Activated naive CD8-positive, alpha-beta T cell treated with anti-CD3 and anti-CD28 coated beads for 36 hours (primary cell): ENCODE measurements around the gene FSD1L. TPM values are rescaled to one million over a fixed set of nuclear protein-coding genes. Genes with fewer than 3 reads are reported as not detected.

Experiments
- DNase-seq: peaks from one replicate; pipeline ENCODE4 v3.0.0; 2021
- H3K27ac Mint-ChIP-seq: one replicate; pipeline ENCODE4 v1.8.0; 2022; ENCODE audit warnings: mild to moderate bottlenecking, moderate library complexity, mixed read lengths
- H3K27me3 Mint-ChIP-seq: one replicate; pipeline ENCODE4 v1.8.0; 2022; ENCODE audit warnings: mild to moderate bottlenecking, mixed read lengths
- H3K36me3 Mint-ChIP-seq: one replicate; pipeline ENCODE4 v1.8.0; 2021; ENCODE audit warnings: mild to moderate bottlenecking, mixed read lengths
- H3K4me1 Mint-ChIP-seq: one replicate; pipeline ENCODE4 v1.8.0; 2021; ENCODE audit warnings: mixed read lengths
- H3K4me3 Mint-ChIP-seq: one replicate; pipeline ENCODE4 v1.8.0; 2022; ENCODE audit warnings: mild to moderate bottlenecking, moderate library complexity, mixed read lengths
- H3K9me3 Mint-ChIP-seq: one replicate; pipeline ENCODE4 v1.8.0; 2022; ENCODE audit warnings: mixed read lengths
- total RNA-seq, 2 experiments: library from RNA; stranded (reverse); gene quantifications; one replicate each; pipeline ENCODE4 v1.2.3, GENCODE V29; 2021

Gene FSD1L
- total RNA-seq, 2 experiments from 2014 or later: 2.1 to 3.0 TPM

GRCh38 chr9:105449081-105449480 lies 1.2 kb downstream of the FSD1L start:
- Mint-ChIP-seq H3K36me3 (no peaks in the 10 kb centered on the region), H3K27me3 (peaks cover 9% of the 10 kb centered on the region), H3K9me3 (no peaks in the 10 kb centered on the region), H3K4me1 (peaks cover 12% of the 10 kb centered on the region), H3K4me3 (peak overlapping the region; percentile 76), H3K27ac (no peak overlapping the region)
- no peak for DNase-seq

- Mint-ChIP-seq H3K4me1 (peaks cover 12% of the 10 kb centered on the region), H3K36me3 (no peaks in the 10 kb centered on the region), H3K27me3 (peaks cover 15% of the 10 kb centered on the region), H3K9me3 (no peaks in the 10 kb centered on the region), H3K4me3 (no peak overlapping the region), H3K27ac (no peak overlapping the region)
- no peak for DNase-seq
Observed at GRCh38 chr9:105452185-105452584, 4.4 kb downstream of the FSD1L start.

- H3K9me3 Mint-ChIP-seq: peaks cover 4% of the 10 kb centered on the region
- H3K4me3 Mint-ChIP-seq: no peak overlapping the region
- H3K36me3 Mint-ChIP-seq: peaks cover 9% of the 10 kb centered on the region
Observed at GRCh38 chr9:105455836-105456475, 8.1 kb downstream of the FSD1L start.

GRCh38 chr9:105457560-105458294 lies 9.9 kb downstream of the FSD1L start:
- no peak overlapping the region for H3K4me3 Mint-ChIP-seq
- H3K27ac Mint-ChIP-seq: no peak overlapping the region
- peaks cover 9% of the 10 kb centered on the region for H3K36me3 Mint-ChIP-seq
- H3K9me3 Mint-ChIP-seq: peaks cover 4% of the 10 kb centered on the region
- H3K4me1 Mint-ChIP-seq: no peaks in the 10 kb centered on the region
- H3K27me3 Mint-ChIP-seq: peaks cover 6% of the 10 kb centered on the region
- DNase-seq: no peak

More at GRCh38 chr9:105455836-105456475, 8.1 kb downstream of the FSD1L start:
- H3K4me1 Mint-ChIP-seq: no peaks in the 10 kb centered on the region
- no peak for DNase-seq
- peaks cover 6% of the 10 kb centered on the region for H3K27me3 Mint-ChIP-seq
- H3K27ac Mint-ChIP-seq: no peak overlapping the region

- Mint-ChIP-seq H3K36me3 (peaks cover 9% of the 10 kb centered on the region), H3K4me3 (no peak overlapping the region), H3K4me1 (no peaks in the 10 kb centered on the region), H3K27me3 (peaks cover 6% of the 10 kb centered on the region), H3K9me3 (peaks cover 4% of the 10 kb centered on the region), H3K27ac (no peak overlapping the region)
- no peak for DNase-seq
Observed at GRCh38 chr9:105458404-105458803, 10.6 kb downstream of the FSD1L start.

GRCh38 chr9:105459336-105459735 lies 11.5 kb downstream of the FSD1L start:
- Mint-ChIP-seq H3K4me3 (no peak overlapping the region), H3K27ac (no peak overlapping the region)
- no peak for DNase-seq

GRCh38 chr9:105466898-105467455 lies 19.1 kb downstream of the FSD1L start:
- H3K27me3 Mint-ChIP-seq: no peaks in the 10 kb centered on the region
- H3K36me3 Mint-ChIP-seq: peaks cover 4% of the 10 kb centered on the region
- H3K4me1 Mint-ChIP-seq: no peaks in the 10 kb centered on the region
- no peaks in the 10 kb centered on the region for H3K9me3 Mint-ChIP-seq
- no peak for DNase-seq
- H3K27ac Mint-ChIP-seq: no peak overlapping the region
- H3K4me3 Mint-ChIP-seq: no peak overlapping the region

More at GRCh38 chr9:105459336-105459735, 11.5 kb downstream of the FSD1L start:
- H3K9me3 Mint-ChIP-seq: peaks cover 4% of the 10 kb centered on the region
- H3K4me1 Mint-ChIP-seq: no peaks in the 10 kb centered on the region
- peaks cover 9% of the 10 kb centered on the region for H3K36me3 Mint-ChIP-seq
- H3K27me3 Mint-ChIP-seq: peaks cover 6% of the 10 kb centered on the region

- H3K9me3 Mint-ChIP-seq: no peaks in the 10 kb centered on the region
- peaks cover 4% of the 10 kb centered on the region for H3K36me3 Mint-ChIP-seq
- no peak overlapping the region for H3K4me3 Mint-ChIP-seq
- no peaks in the 10 kb centered on the region for H3K4me1 Mint-ChIP-seq
- H3K27ac Mint-ChIP-seq: no peak overlapping the region
- no peaks in the 10 kb centered on the region for H3K27me3 Mint-ChIP-seq
- no peak for DNase-seq
Observed at GRCh38 chr9:105468875-105469274, 21.0 kb downstream of the FSD1L start.

GRCh38 chr9:105473221-105473620 lies 25.4 kb downstream of the FSD1L start:
- no peaks in the 10 kb centered on the region for H3K9me3 Mint-ChIP-seq
- DNase-seq: no peak
- H3K27me3 Mint-ChIP-seq: no peaks in the 10 kb centered on the region
- H3K27ac Mint-ChIP-seq: no peak overlapping the region
- peaks cover 4% of the 10 kb centered on the region for H3K36me3 Mint-ChIP-seq
- no peak overlapping the region for H3K4me3 Mint-ChIP-seq
- no peaks in the 10 kb centered on the region for H3K4me1 Mint-ChIP-seq

- no peak overlapping the region for H3K4me3 Mint-ChIP-seq
- no peaks in the 10 kb centered on the region for H3K4me1 Mint-ChIP-seq
- no peak for DNase-seq
- H3K27ac Mint-ChIP-seq: no peak overlapping the region
- H3K27me3 Mint-ChIP-seq: no peaks in the 10 kb centered on the region
- no peaks in the 10 kb centered on the region for H3K36me3 Mint-ChIP-seq
- no peaks in the 10 kb centered on the region for H3K9me3 Mint-ChIP-seq
Observed at GRCh38 chr9:105475302-105475701, 27.5 kb downstream of the FSD1L start.

- Mint-ChIP-seq H3K27ac (no peak overlapping the region), H3K4me1 (no peaks in the 10 kb centered on the region), H3K4me3 (no peak overlapping the region), H3K27me3 (no peaks in the 10 kb centered on the region), H3K9me3 (no peaks in the 10 kb centered on the region), H3K36me3 (no peaks in the 10 kb centered on the region)
- DNase-seq: no peak
Observed at GRCh38 chr9:105479846-105480245, 32.0 kb downstream of the FSD1L start.

- Mint-ChIP-seq H3K9me3 (no peaks in the 10 kb centered on the region), H3K27ac (no peak overlapping the region), H3K4me1 (no peaks in the 10 kb centered on the region), H3K27me3 (no peaks in the 10 kb centered on the region), H3K36me3 (no peaks in the 10 kb centered on the region), H3K4me3 (no peak overlapping the region)
- DNase-seq: no peak
Observed at GRCh38 chr9:105483618-105484017, 35.8 kb downstream of the FSD1L start.

GRCh38 chr9:105484226-105484625 lies 36.4 kb downstream of the FSD1L start:
- no peak for DNase-seq
- no peaks in the 10 kb centered on the region for H3K9me3 Mint-ChIP-seq
- H3K27ac Mint-ChIP-seq: no peak overlapping the region
- H3K27me3 Mint-ChIP-seq: no peaks in the 10 kb centered on the region
- no peak overlapping the region for H3K4me3 Mint-ChIP-seq
- H3K36me3 Mint-ChIP-seq: no peaks in the 10 kb centered on the region
- H3K4me1 Mint-ChIP-seq: no peaks in the 10 kb centered on the region

- H3K4me3 Mint-ChIP-seq: no peak overlapping the region
- no peaks in the 10 kb centered on the region for H3K27me3 Mint-ChIP-seq
- H3K4me1 Mint-ChIP-seq: no peaks in the 10 kb centered on the region
- H3K36me3 Mint-ChIP-seq: no peaks in the 10 kb centered on the region
- H3K27ac Mint-ChIP-seq: no peak overlapping the region
- no peak for DNase-seq
- no peaks in the 10 kb centered on the region for H3K9me3 Mint-ChIP-seq
Observed at GRCh38 chr9:105485131-105485530, 37.3 kb downstream of the FSD1L start.

GRCh38 chr9:105496826-105497225 lies 49.0 kb downstream of the FSD1L start:
- Mint-ChIP-seq H3K4me3 (no peak overlapping the region), H3K9me3 (peaks cover 2% of the 10 kb centered on the region), H3K27ac (no peak overlapping the region), H3K4me1 (no peaks in the 10 kb centered on the region), H3K27me3 (no peaks in the 10 kb centered on the region), H3K36me3 (peaks cover 4% of the 10 kb centered on the region)
- DNase-seq: no peak
